A549 treated with AZD9567 at 1 μM for 4 hours (cell line): Measurements from ENCODE around the gene ZSCAN20. TPM values are rescaled to one million over a fixed set of nuclear protein-coding genes. Genes with fewer than 3 reads are reported as not detected.

ENCODE experiments used
- total RNA-seq: library from RNA; stranded (reverse); fragments of 200-300 nt; extraction: Qiagen RNA extraction; gene quantifications from 5 replicates; pipeline ENCODE4 v1.2.3, GENCODE V29; 2022; ENCODE audit not compliant: insufficient read depth

ZSCAN20 gene
- 1.3 to 1.9 TPM (median 1.8 TPM) in 5 replicates for total RNA-seq

DNA sequence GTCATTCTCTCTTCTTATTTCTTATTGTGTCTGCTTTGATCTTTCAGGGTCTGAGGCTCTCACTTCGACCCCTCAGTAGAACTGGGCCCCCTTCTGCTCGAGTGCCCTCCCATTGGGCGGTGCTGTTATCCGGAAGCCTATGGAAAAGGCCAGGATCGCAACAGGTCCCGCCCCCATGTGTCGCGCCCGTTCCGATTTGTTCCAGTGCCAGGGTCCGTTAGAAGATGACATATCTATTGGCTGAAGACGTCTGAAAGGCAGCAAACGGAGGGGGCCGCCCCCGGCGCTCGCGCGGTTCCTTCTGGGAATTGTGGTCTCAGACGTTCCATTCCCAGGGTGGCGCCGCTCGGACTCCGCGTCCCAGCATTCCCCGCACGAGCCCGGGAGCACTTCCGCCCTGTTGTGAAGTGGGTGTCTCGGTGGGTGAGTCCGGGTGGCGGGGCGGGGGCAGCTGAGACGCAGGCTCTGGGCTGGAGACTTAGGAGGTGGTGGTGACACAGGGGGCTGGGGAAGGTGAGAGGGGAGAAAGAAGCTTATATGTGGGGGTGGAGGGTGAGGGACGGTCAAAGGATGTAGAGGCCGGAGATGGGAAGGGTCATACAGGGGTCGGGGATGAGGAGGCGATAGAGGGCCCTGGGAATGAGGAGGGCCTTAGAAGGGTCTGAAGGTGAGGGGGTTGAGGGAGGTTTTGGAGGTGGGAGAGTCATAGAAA, at the start of gene ZSCAN20:
ZSCAN20 (plus strand) TSS at position 377 of the 712 bp plus-strand sequence. CDS start 6,644 bp downstream, outside the sequence.

DNA sequence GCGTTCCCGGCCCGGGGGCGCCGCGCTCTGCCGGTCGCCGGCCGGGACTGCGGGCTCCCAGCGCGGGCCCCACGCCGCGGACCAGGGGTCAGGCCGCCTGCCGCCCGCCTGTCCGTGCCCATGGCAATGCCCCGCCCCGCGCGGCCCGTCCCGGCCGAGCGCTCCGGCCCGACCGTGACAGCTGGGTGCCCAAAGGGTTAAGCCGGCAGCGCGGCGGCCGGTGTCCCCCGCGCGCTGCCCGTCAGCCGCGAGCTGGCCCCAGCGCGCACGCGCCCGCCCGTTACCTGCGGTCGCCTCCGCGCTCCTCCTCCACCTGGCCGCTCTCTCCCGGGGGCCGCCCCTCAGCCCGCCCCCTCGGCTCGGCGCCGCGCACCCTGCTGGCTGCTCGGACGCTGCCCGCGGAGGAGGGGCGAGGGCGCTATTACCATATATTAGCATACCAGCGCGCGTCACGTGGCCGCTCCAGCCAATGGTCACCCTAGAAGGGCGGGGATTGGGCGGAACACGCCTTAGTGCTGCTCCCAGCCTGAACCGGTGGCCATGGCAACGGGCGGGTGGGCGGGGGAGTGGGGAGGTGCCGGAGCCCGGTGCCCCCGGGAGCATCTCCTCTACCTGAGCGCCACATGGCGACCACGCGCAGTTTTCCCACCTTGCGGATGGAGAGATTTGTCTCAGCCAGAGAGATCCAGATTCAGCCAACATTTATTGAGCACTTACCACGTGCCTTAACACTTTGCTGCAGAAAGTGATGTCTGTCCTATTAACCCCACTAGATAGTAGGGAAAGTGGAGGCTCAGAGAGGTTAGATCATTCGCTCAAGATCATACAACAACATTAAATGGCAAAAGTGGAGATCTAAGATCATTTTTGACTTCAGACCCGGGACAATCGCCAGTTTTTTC, 41.5 kb upstream of the ZSCAN20 start, which contains the start of gene PHC2:
PHC2 (minus strand) TSS at position 404 of the 902 bp plus-strand sequence. CDS start 55,556 bp downstream, outside the sequence.

Other genes starting within 250 kb of the ZSCAN20 start
- 8.6 to 12.1 TPM (median 10.3 TPM) in 5 replicates for gene ZNF362, start 216.2 kb upstream of the ZSCAN20 start, total RNA-seq
- not detected in 5 replicates for gene A3GALT2, start 151.5 kb upstream of the ZSCAN20 start, total RNA-seq
- 79.7 to 103 TPM (median 99.3 TPM) in 5 replicates for gene PHC2, start 41.5 kb upstream of the ZSCAN20 start, total RNA-seq